Stimulated activated CD4-positive, alpha-beta T cell treated with anti-CD3 and anti-CD28 coated beads, TNF-alpha, amount 100 ng/mL, for 1 hour (primary cell): ENCODE data around the gene MCTP1.
"Not testable (repeated sequence)": the region's sequence is repeated elsewhere in the genome, so short reads cannot be mapped to it uniquely, and the experiment has no call there.

Experiments
- DNase-seq, 3 donors: peaks; one replicate each; pipeline ENCODE4 v3.0.0-alpha.2; 2020; ENCODE audit warnings: low read depth in 3 of 3, low spot score in 1 of 3

The MCTP1 gene

GRCh38 chr5:94830520-94830919, 454.4 kb downstream of the MCTP1 start:
- DNase-seq = no peak

GRCh38 chr5:94828222-94828621, 456.7 kb downstream of the MCTP1 start:
- not testable (repeated sequence) for DNase-seq

- DNase-seq = no peak
Measured at GRCh38 chr5:94820488-94820887, 464.4 kb downstream of the MCTP1 start.

DNA sequence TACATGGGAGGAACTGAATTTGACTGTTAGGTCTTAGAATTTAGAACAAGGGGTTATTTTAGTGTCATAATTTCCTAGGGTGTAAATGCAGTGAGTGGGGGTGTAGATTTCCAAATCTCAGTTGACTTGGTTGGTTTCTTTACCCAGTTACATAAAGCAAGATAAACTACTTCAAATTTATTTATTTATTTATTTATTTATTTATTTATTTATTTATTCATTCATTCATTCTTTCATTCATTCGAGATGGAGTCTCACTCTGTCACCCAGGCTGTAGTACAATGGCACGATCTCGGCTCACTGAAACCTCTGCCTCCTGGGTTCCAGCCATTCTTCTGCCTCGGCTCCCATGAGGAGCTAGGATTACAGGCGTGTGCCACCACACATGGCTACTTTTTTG, 466.0 kb downstream of the MCTP1 start:
- no peak for DNase-seq

DNA sequence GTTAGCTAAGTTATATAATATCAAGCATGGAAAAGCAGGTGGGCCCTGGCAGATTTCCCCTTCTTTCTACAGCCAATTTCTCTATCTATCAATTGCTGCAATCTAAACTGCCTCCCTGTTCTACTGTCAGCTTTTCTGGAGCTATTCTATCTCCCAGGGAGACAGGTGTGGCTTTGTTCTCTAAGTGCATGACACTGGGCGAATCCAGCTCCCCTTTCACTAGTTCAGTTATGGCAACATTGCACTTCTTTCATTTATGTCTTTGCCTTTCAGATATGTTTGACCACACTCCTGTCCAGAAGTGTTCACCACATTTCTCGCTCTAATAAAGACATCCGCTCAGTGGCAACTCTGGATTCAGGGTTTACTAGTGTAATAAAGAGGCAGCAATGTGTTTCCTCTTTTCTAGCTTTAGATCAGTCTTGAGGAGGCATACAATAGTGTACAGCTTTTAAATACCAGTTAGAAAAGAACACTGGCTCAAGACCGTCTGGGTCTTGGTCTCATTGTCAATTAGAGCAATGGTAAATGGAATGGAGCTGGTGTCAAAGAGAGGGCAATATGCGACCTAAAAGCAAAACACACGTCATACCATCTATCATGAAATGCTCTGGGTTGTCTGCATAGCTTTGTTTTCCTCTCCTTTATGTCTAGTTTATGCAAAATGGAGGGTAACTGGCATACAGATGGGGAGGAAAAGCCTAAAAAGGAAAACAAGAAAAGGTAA, 469.4 kb downstream of the MCTP1 start:
- no peak for DNase-seq

DNA sequence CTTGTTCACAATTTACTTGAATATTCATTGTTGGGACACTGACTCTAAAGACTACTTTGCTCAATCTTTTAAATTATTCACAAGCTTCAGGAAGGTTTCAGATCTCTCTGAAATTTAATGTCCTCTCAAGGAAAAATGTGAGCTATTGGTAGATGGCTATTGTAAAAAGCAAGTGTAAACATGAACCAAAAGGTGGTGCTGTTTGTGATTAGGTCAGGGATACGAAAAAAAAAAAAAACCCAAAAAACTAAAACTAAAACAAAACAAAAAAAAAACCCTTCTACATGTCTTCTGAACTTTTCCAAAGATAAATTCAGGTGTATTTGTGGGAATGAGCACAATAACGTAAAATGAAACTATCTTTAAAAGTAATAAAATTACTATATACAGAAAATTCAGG, 472.7 kb downstream of the MCTP1 start:
- DNase-seq = no peak

DNA sequence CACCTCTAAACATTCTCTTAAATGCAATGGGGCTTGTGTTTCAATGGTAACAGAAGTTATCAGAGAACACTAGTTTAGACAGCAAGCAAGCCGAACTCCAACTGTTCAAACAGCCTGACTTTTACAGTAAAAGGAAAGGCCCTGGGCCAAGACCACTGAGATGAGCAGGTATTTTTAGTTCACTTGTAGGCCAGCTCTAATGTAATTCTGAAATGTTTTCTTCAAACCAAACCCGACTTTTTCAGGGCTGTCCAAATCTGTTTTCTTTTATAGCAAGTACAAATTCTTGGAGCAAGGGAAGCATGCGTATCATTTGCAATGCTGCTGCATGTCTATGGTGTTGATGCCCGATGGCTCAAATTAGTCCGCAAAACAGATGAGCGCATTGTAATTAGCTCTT, 473.6 kb downstream of the MCTP1 start:
- DNase-seq = no peak

- no peak for DNase-seq
Measured at GRCh38 chr5:94810877-94811276, 474.0 kb downstream of the MCTP1 start.

GRCh38 chr5:94810281-94810680, 474.6 kb downstream of the MCTP1 start:
- DNase-seq = no peak

DNA sequence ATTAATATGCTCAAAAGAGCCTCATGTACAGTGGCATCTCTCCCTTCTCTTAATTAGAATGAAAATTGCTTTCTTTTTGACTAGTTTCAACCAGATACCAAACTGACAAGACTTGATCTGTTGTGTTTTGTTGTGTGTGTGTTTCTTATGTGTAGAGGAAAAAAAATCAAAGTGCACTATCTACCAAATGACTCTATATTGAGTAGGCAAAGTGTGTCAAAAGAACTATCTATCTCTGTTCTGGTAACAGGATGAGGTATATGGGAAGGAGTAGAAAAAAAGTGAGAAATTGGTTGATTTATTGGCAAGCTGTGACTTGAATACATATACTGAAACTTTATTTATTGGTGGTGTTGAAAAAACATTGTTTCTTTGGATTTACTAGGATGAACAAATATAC, 476.4 kb downstream of the MCTP1 start:
- DNase-seq = no peak

GRCh38 chr5:94807985-94808384, 476.9 kb downstream of the MCTP1 start:
- no peak for DNase-seq

DNA sequence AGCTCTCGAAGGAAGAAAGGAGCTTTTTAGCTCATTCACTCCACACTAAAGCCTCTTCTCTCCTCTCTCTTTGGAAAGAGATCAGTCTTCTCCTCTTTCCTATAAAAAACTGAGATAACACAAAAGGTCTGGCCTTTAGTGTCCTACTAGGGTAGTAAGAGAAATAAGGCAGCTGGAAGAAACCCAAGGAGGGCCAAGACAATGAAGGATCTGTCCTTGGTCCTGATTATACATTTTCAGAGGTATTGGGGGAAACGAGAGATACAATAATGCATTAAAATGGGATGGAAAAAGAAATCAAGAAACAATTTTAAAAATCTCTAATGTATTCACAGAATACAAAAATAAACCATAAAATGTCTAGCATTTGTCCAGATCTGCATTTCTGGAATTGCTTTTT, 482.4 kb downstream of the MCTP1 start:
- no peak for DNase-seq

DNA sequence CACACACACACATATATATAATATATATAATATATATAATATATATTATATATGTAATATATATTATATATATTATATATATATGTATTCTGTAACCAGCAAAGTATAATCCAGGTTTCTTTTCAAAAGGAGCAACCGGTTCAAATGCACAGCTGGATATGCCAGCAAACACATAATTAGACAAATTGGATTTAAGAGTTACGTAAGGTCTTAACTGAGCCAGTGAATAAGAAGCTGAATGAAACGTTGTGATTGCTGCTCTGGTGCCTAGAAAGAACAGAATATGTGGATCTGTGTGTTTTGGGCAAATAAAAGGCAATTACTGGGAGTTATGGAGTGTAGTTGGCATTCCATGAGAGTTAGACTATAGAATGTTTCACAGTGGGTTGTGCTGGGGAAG, 488.3 kb downstream of the MCTP1 start:
- DNase-seq = no peak

DNA sequence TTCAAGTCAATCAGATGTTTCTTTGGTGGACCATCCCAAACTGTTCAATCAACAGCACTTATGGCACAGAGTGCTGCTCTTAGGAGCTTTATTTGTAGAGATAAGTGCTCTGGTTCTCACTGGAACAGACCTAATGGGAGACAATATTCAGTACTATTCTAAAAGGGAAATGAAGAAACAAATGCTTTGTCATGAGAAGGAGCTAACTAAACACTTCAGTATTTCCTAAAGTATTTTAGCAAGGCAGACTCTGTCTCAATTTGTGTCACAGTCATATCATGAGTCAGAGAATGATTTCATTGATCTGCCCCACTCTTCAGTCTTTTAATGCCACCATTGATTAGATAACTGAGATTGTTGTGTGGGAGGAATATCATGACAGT, 491.1 kb downstream of the MCTP1 start:
- DNase-seq = no peak

- no peak for DNase-seq
Measured at GRCh38 chr5:94793113-94793815, 491.6 kb downstream of the MCTP1 start.

DNA sequence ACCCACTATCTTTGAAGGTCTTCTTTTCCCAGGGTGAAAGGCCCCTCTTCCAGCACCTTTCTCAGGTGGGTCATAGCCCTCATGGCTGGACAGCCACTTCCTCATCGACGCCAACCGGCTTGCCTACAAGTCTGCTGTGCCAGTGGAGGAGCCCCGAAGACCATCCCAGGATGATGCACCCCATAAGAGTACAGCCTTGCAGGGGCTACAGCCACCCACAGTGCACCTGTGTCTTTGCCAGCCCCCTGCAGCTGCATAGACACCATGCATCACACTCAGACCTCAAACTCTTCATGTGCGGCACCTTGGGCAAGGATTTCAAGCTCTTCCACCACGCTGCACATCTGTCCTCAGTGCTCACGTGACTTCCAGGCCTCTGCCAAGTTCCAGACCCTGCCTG, 493.1 kb downstream of the MCTP1 start:
- DNase-seq = no peak

GRCh38 chr5:94788527-94788926, 496.4 kb downstream of the MCTP1 start:
- DNase-seq = no peak

DNA sequence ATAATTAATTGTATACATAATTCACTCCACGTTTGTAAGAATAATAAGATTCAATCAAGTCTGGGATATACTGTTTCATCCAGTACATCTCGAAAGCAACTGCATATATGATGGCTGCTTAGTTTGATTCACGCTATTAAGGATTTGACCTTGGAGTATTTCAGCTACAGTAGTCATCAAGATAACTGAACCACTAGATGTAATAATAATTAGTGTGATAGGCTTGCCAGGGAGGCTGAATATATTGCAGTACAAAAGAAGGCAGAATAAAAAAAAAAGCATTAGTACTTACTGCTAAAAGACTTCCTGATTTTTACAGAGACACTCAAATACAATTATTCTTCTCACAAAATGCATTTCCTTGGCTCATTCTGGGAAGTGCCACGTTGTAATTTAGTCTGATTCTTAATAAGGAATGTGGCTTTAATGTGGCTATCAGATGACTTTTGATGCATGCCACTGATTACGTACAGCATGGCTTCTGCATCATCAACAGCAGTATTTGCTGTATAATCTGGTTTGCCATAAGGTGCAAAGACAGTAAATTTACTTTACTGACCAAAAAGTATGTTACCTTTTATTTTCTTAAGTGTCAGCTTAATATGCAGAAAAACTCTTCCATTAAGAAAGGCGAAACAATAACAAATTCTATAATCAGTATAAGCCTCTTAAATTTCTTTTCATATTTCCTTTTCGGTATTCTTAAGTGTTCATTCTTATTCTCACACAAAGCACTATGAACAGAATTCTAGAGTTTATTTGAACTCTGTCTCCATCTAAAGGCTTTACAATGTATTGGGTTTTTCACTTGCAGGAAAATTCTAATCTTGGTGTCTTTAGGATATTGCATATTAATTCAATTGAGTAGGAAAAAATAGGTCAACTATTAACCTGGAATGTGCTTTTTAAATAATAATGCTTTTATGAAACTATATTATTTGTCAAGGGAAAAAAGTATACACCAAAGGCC, 500.1 kb downstream of the MCTP1 start:
- DNase-seq = no peak

DNA sequence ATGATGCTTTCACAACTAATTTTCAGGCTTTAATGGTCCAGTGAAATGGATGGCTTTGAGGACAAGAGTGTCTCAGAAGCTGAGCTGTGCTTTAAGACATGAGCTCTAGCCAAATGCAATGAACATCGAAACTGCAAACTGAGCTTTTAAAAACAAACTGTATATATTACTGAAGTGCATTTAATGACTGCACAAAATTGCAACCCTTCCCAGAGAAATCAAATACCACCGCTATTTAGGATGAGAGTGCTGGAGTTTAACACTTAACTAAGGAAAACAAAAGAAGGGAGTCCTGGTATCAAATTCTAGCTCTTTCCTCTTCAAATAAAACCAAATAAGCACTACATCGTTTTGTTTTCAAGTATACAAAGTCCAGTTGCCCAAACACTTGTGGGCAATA, 502.5 kb downstream of the MCTP1 start:
- DNase-seq = no peak

DNA sequence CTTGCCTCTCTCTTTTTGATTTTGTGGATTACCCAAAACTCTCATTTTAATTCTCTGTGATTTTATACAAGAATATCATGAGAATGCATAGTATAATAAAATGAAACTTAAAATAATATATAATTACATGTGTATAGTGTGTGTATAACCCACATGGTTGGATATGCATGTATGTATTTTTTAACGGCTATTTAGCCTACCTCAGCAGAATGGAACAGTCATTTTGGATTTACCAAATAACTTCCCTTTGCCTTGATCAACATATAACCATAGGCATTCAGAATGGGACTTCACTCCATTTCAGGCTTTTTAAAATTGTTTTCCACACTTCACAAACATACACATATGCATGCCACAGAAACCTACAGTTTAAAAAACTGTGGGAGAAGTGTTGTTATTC, 505.2 kb downstream of the MCTP1 start:
- no peak for DNase-seq

GRCh38 chr5:94778732-94779131, 506.2 kb downstream of the MCTP1 start:
- no peak for DNase-seq

- DNase-seq = no peak
Measured at GRCh38 chr5:94778299-94778698, 506.6 kb downstream of the MCTP1 start.
